Embryonic facial prominence (tissue), 1 donor: Measurements from ENCODE around the gene DOCK9.
"Not testable (repeated sequence)": the region's sequence is repeated elsewhere in the genome, so short reads cannot be mapped to it uniquely, and the experiment has no call there.

Experiments used
- DNase-seq: peaks from one replicate; pipeline ENCODE4 v3.0.0-alpha.2; 2016; ENCODE audit errors: extremely low spot score

Gene DOCK9

DNA sequence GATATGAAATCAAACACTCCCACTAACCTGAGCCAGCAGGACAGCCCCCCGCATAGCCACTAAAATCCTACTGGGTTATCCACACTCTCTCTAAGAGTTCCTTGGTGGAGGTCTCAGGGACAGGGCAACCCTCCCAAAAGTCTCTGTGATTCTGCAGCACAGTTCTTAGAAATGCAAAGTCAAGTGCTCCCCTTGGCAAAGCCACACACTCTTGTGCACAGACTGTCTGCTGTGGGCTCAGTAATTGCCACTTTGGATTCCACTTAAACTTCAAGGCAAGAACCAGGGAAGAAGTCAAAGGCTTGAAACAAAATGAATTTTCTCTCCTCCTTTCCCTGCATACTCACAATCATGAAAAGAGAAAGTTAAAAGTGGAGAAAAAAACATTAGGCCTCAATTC, 61.5 kb downstream of the DOCK9 start:
- DNase-seq, result no peak

DNA sequence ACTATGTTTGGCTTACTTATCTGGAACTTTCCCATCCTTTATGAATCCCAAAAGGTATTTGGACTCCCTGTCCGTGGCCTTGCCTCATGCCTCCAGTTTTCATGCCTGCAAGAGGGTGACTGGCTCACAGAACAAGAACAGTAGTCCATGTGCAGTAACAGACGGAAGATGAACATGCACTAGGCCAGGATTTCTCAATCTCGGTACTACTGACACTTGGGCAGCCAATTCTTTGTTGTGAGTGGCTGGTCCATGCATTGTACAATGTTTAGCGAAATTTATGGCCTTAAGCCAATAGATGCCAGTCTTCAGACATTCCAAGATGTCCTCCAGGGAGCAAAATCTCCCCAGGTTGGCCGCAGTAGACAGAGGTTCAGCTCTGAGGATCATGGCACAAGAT, 61.9 kb downstream of the DOCK9 start:
- DNase-seq, result no peak

DNA sequence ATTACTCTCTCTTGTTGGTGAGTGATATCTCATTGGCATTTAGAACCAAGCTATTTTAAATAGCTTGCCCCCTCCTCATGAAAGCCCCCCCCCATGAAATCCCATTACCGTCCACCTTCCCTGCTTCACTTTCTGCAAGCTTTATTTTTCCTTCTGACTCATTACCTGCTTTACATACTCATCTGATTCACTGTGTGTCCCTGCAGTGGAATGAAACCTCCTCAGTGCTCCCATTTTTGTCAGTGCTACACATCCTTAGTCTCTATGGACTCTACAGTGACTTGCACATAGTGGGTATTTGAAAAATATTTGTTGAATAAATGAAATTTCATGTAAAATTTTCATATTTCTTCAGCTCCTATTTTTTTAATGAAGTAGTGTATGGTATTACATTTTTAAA, 62.3 kb downstream of the DOCK9 start:
- DNase-seq, result no peak

DNA sequence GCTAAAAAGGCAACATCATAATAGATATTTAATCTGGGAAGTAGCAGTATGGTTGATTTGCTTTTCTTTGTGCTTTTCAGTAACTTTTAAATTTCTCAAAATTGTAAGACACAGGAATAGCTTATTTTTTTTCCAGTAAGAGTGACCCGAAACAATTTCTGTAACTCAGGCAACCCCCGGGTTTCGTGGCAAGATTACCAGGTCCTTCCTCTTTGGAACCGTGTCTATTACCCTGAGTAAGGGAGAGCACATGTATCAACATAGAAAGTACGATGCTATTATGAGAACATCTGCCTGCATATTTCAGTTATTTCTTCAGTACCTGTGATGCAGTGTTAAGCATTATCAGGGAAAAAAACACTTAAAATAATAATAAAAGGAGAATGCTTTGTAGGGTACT, 64.1 kb downstream of the DOCK9 start:
- DNase-seq, result no peak

DNA sequence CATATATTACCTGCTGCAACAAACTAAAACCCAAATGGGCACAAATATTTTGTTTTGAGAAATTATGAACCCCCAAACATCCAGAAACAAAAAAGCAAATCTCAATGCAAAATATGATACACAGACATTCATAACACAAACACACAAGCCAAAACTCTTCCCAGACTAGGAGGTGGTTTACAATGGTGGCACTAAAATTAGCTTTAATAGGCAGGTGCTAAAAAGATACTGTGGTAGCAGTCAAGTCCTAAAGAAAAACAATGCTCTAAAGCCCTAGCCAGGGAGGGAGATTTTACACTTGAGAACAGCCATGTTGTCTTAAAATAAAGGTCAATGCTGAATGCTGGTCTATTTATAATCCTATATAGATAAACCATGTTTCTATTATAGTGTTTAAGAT, 65.0 kb downstream of the DOCK9 start:
- no peak for DNase-seq

DNA sequence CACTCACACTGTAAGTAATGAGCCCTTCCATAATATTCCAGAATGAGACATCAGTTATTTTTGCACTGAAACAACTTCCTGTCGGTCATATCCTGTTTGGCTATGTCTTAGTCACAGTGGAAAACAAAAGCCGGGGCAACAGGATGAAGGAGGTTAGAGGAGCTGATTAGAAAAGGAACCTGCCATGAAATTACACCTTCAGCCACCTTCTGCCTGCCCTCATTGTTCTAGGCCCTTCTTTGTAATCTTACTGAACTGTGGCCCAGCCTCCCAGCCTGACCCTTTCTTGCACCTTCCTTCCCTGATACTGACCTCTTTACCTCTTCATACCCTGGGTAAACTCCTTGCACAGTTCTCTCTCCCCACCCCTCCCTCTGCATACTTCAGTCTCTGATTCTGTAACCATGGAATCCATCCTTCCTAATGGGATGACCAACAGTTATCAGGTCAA, 67.3 kb downstream of the DOCK9 start:
- no peak for DNase-seq

DNA sequence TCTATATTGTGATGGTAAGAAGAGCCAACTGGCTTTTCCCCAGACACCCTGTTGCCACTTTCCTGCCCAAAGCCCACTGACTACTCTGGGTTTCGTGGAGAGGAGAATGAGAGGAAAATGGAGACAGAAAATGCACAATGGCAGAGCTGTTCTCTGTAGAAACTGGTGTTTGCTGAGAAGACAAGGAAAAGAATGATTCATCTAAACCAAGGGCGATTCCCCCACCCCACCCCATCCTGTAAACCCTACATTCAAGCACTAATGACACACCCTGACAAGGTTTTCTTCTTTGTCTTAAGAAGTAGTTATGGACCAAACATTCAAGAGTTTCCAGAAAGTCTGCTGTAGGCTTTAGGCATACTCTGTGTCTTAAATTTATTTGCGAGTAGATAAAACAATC, 68.8 kb downstream of the DOCK9 start:
- no peak for DNase-seq

DNA sequence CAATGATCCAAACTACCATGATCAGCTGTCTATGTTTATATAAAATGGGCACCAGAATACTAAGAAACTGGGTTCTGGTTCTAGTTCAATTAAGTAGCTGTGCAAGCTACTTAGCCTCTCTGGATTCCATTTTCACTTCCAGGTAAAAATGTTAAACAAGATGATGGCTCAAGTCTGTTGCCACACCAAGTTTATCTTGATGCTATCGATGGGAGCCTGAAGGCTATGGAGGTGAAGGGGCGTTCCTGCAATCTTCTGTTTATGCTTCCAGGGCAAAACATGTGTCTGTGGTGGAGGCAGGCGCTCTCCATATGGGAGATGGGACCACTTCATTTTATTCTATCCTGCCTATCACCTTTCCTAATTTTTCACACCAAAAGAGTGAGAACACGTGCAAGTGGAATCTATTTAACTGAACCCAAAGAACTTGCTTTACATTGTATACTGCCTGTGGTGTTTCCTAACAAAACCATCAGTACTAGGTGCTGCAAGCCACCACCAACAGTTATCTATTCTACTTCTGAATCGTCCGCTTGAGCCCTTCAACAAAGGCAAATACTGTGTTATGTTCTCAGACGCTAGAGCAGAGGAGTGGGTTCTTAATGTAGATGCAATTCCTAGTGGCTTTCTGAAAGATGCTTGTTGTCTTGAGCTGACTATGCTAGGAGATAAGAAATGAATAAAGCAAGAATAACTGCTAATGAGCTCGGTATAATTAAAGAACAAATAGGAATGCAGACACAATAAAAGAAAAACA, 70.9 kb downstream of the DOCK9 start:
- DNase-seq, result no peak

DNA sequence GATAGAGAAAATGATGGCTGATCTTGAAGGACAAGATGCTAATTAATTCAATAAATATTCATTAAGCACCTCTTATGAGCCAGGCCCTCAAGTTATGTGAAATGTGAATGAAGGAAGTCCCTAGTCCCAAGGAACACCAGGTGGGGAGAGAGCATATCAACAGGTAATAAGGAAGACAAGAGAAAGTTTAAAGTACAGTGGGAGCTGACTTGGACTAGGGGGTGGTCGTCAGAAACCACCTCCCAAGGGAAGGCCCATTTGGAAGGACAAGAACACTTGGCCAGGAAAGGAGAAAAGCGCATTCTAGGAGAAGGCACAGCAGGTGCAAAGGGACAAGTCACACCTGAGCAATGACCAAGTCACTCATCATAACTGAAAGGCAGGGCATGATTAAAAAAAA, 72.7 kb downstream of the DOCK9 start:
- no peak for DNase-seq

DNA sequence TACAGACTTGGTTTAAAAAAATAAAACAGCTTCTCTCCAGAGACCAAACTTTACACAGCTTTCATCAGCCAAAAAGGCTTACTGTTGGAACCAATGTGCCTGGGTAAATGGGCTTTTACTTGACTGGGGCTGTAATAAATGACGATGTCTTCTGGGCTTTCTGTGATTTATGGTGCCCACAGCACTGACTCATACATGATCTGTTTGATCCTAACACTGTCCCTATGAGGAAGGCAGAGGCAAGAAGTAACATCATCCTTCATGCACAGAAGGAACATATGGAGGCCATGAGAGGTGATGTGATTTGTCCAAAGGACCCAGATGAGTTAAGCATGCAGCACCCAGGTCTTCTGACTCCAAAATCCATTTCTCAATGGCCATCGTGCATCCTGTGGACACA, 77.4 kb downstream of the DOCK9 start:
- DNase-seq, result no peak

DNA sequence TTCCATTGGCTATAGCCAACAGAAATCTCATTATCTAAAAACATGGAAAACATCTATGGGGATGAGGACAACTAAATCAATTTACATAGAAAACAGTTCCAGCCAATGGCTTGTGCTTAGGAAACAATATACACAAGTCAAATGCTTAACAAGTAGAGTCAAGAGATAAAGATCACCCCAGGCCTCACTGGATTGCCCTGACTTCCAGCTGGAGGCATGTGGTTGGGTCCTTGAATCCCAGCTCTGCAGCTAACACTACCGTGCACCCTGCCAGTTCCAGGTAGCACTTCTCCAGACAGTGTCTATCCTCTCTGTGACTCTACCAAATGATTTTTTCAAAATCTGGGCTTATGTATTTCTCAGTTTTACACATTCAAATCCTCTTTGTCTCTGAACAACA, 80.2 kb downstream of the DOCK9 start:
- no peak for DNase-seq

DNA sequence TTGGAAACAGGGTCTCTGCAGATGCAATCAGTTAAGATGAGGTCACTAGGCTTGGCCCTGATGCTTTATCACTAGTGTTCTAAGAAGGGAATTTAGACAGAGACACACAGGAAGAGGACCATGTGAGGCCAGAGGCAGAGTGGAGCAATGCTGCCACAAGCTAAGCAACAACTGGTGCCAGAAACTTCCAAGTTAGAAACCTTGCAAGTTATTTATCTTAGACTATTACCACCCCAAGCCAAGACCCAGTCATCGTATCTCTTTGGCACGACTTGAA, 81.1 kb downstream of the DOCK9 start:
- no peak for DNase-seq

DNA sequence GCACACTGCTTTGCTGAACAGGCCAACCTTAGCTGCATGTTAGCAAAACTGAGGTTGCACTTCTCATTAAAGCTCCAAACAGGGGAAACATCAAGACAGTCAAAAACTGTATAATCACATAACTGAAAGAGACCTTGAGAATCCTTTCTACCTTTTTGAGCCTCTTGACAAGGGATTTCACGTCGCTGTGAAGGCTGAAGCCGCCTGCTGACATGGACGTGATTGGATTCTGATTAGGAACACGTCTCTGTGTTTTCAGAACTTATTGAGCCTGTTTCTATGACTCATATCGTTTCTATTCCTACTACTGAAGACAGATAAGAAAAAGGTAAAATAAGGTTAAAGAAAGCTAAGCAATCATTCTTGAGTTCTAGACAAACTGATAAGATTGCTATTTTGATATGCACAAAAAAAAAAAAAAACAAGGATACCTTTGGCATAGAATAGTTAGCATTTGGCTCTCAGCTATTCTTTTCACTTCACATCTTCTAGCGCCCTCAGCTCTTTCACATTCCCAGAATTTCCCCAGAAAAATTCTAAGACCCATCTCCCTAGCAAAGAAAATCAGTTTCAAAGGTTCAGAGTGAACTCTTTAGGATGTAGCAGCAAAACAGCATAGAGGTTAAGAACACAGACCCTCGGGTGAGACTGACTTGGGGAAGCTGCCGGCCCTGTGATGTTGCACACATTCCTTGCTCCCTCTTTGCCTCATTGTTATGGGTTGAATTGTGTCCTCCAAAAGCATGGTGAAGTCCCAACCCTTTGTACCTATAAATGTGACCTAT, 81.6 kb downstream of the DOCK9 start:
- DNase-seq, result no peak

DNA sequence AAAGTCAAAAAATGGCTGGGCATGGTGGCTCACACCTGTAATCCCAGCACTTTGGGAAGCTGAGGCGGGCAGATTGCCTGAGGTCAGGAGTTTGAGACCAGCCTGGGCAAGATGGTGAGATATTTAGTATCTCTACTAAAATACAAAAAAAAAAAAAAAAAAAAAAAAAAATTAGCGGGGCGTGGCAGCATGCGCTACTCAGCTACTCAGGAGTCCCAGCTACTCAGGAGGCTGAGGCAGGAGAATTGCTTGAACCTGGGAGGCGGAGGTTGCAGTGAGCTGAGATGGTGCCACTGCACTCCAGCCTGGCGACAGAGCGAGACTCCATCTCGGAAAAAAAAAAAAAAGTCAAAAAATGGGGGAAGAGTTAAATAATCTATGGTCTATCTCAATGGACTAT, 83.0 kb downstream of the DOCK9 start:
- DNase-seq, result not testable (repeated sequence)

DNA sequence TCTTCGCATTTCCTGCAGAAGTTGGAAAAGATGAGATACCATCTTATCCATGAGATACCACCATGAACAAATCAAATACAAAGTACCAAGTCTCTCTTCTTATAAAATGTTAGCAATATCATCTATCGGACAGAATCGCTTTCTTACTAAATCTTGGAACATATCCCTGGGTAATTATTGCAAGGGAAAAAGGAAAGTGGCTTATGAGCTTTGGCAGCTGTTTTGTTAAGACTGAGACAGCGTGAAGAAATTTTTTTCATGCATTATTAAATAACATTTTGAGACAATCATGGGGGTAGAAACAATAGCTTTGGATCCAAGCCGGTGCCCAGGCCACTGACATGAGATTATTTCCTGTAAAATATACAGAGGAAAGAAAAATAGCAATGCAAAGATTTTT, 84.5 kb downstream of the DOCK9 start:
- no peak for DNase-seq

DNA sequence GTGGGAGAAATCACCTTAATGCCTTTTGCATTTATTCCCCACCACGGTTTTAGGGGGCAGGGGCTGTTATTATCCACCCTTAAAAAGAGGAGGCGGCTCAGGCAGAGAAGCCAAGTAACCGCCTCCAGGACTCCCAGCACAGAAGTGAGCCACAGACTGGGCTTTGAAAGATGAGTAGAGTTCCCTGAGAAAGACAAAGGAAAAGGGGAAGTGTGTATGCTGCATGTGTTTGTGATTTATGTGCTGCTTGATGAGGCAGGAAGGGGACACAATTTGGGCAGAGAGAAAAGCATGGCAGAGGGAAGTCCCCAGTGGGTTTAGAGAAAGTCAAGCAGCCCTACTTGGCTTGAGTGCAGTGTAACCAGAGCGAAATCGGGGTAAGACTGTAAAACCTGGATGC, 85.0 kb downstream of the DOCK9 start:
- no peak for DNase-seq

DNA sequence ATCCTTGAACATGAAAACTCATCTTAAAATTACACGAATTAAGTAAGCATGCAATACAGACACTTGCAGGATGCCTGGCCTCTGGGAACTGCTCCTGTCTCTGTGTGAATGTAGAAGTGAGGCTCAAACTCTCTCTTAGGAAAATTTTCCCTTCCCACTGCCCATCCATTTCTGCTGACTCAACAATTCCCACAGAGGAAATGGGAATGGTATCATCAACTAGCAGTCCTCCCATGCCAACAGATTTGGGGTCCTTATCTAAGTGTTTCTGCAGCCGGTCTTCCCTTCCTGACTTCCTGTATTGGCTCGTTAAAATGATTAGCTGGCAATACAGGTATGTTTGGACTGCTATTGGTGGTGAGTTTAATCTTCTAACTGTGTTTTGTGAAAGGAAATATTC, 85.8 kb downstream of the DOCK9 start:
- no peak for DNase-seq

DNA sequence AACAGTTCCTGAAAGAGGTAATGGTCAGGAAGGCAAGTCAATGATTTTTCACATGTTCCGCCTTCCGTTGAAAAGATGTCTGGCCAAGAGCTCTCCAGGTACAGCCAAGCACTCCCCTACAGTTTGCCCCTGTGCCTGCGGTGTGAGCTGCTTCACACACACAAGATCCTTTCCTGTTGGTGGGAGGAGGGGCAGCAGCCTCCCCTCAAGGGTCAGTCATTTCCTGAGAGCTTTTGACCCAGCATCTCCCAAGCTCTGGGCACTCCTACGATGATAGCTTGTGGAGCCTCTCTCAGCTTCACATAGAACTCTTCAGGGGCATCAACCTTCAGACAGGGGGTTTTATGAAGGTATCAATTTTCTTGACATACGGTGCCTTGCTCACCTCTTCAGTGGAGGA, 86.9 kb downstream of the DOCK9 start:
- no peak for DNase-seq

DNA sequence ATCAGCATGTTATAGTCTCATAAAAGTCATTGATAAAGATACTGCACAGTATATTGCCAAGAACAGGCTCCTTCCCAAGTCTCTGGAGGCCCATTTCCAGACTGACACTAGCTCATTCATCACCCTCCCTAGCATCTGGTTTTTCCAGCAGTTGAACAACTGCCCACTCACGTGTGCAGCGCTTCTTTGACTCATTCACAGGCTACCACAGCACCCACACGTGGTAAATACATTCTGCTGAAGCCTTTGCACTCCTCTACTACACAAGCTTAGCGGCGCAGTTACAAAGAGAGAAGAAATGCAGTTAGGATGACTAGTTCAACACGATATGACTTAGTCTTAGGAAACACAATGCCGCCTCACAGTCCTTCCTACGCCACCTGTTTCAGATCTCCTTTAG, 87.7 kb downstream of the DOCK9 start:
- DNase-seq, result no peak

DNA sequence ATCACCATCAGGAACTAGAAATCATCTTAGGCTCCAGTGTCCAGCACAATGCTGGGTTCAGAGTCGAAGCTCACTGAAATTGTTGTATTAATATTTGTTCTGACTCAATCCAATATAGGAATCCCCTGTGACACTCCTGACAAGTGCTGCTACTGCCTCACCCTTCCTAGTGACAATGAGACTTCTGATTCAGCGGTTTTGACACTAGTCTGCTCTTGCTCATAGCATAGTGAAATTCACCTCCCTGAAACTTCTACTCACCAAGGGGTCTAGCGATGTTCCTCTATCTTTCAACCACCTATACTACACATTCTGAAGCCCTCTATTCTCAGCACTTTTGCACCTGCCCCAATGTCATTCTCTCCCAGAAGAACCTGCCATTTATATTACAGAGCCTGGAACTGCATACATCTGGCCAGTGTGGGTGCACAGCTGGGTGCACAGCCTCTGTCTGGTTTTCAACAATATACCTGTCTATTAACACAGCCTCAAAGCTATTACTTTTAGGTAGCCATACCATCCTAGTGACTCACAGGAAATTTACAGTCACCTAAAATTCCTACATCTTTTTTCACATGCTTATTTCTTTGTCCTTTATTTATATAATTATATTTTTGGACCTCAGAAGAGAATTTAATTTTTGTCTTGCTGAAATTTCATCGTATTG, 88.3 kb downstream of the DOCK9 start:
- no peak for DNase-seq

DNA sequence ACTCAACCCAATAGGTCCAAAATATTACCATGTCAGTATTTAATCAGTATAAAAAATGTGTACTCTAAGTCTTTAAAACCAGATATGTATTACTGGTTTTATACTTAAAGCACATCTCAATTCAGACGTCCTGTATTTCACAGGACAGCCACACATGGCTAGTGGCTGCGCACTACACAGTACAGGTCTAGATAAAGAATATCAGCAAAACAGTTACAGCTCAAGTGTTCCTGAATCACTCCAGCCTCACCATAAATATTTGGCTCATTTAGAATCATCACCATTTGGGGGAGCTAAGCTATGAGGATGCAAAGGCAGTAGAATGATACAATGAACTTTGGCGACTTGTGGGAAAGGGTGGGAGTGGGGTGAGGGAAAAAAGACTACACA, 89.0 kb downstream of the DOCK9 start:
- no peak for DNase-seq

DNA sequence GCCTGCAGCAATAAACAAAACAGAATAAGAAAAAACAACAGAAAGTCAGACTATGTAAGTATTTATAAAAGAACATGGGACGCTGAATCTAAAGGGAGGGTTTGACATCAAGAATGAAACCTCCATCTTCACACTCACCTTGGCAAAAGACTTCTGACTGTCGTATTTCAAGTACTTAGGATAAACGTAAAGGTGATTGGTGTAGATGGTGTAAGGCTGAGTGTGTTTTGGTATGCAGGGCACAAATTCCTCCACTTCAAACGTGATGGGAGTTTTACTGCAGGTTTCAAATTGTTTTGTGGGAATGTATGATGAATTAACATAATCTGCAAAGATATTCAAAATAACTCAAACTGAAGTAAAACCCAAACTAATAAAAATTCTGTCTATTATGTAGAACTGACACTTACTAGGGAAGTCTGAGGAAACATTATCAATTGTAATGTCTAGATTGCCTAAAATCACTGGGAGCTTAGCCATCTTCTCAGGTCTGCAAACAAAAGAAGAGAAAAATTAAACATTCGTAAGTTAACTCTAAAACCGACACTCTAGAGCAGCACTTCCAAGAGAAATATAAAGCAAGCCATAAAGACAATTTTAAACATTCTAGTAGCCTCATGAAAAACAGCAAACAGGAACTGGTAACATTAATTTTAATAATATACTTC, 89.5 kb downstream of the DOCK9 start:
- no peak for DNase-seq
